ENCODE measurements around the gene CGB1. TPM values are rescaled to one million over a fixed set of nuclear protein-coding genes. Genes with fewer than 3 reads are reported as not detected.
"Not testable (repeated sequence)": the region's sequence is repeated elsewhere in the genome, so short reads cannot be mapped to it uniquely, and the experiment has no call there.

Gene CGB1
- total and polyA plus RNA-seq, 9 of the 15 experiments (the other 6 are each of a cell fraction or from before 2014, with no cell fraction given), result not detected

GRCh38 chr19:49080392-49080791, 43.7 kb upstream of the CGB1 start:
- Histone ChIP-seq H3K4me3 (no peak overlapping the region), H3K27ac (ENCODE audit: extremely low read depth, low read depth, low read length) (no peak overlapping the region), H3K36me3 (ENCODE audit: control insufficient read depth, insufficient read depth, low read length) (no peaks in the 10 kb centered on the region), H2AFZ (ENCODE audit: low read depth, low read length) (no peak overlapping the region), H3K9me1 (ENCODE audit: control insufficient read depth, insufficient read depth, low read length) (no peaks in the 10 kb centered on the region), H3K9me3 (replicated peaks; ENCODE audit: control insufficient read depth, insufficient read depth, low read depth, low read length) (no peaks in the 10 kb centered on the region), H4K20me1 (replicated peaks; ENCODE audit: control insufficient read depth, insufficient read depth, low read length) (no peaks in the 10 kb centered on the region; the same call in 1 of the 2 replicates), H3K4me2 (ENCODE audit: insufficient read depth, low read length) (no peak overlapping the region), H3K27me3 (ENCODE audit: control insufficient read depth in 2 of 2, insufficient read depth in 2 of 2, low read length in 2 of 2) (no peaks in the 10 kb centered on the region), H3K4me1 (replicated peaks in 1 of 2; ENCODE audit: control insufficient read depth in 2 of 2, insufficient read depth in 2 of 2, low read length in 2 of 2) (peaks cover 5 to 19% of the 10 kb centered on the region in 2 experiments; a peak in 4 of 5 replicates), H3K79me2 (ENCODE audit: control insufficient read depth, insufficient read depth, low read length) (peaks cover 6% of the 10 kb centered on the region), H3K9ac (ENCODE audit: insufficient read depth in 1 of 2, low read depth in 2 of 2, low read length in 2 of 2) (no peak overlapping the region)
- no TSS peak for BruUV-seq (replicated peaks)
- WGBS (ENCODE audit: insufficient coverage, low coverage, missing lambda C conversion rate), result 65% methylated on average over 4 of the region's 4 CpGs
- ChIA-PET CTCF (ENCODE audit: low intra/inter-chr PET ratio) (no interaction called here), POLR2A (no interaction called here)
- intact Hi-C loops (cut with micrococcal nuclease) (no loop called here), in situ Hi-C loops (cut with MboI) (no loop called here)
- TF ChIP-seq CEBPB (tag; IDR thresholded peaks at IDR 0.05), result 0 out of 2 replicates have a peak, but pooled peaks have one; percentile 6
- no peak for TF ChIP-seq CREB1 (IDR thresholded peaks at IDR 0.05)
- no peak for TF ChIP-seq CREB1 (CRISPR knock-in tag; IDR thresholded peaks at IDR 0.05)
- DNase-seq (ENCODE audit: extremely low read depth in 1 of 4, low spot score in 3 of 4), result no peak
- no peak for FAIRE-seq
- no peak for ATAC-seq

- H3K9me1 ChIP-seq (ENCODE audit: control insufficient read depth, insufficient read depth, low read length); H3K36me3 ChIP-seq (ENCODE audit: control insufficient read depth, insufficient read depth, low read length); H4K20me1 ChIP-seq (replicated peaks; ENCODE audit: control insufficient read depth, insufficient read depth, low read length); H3K27ac ChIP-seq (ENCODE audit: extremely low read depth, low read depth, low read length); H3K79me2 ChIP-seq (ENCODE audit: control insufficient read depth, insufficient read depth, low read length); BruUV-seq (replicated peaks); CTCF ChIA-PET (ENCODE audit: low intra/inter-chr PET ratio); H3K4me3 ChIP-seq; H3K9ac ChIP-seq (ENCODE audit: insufficient read depth in 1 of 2, low read depth in 2 of 2, low read length in 2 of 2); H3K9me3 ChIP-seq (replicated peaks; ENCODE audit: control insufficient read depth, insufficient read depth, low read depth, low read length); H3K4me2 ChIP-seq (ENCODE audit: insufficient read depth, low read length); in situ Hi-C loops (cut with MboI): not testable (repeated sequence)
- 20% methylated on average over 6 of the region's 9 CpGs for WGBS (ENCODE audit: insufficient coverage, low coverage, missing lambda C conversion rate)
- FAIRE-seq (peak; percentile 81), ATAC-seq (peak; percentile 66), DNase-seq (ENCODE audit: extremely low read depth in 1 of 4, low spot score in 3 of 4) (peak in 1 of 4 experiments; percentile 66)
- POLR2A ChIA-PET, result interaction anchor here (0.7 kb wide), 1 partner anchor 46 kb away, joined by 3 read pairs; no protein-coding TSS in a partner anchor
- peaks cover 0 to 12% of the 10 kb centered on the region in 2 experiments; a peak in 2 of 5 replicates for H3K27me3 ChIP-seq (ENCODE audit: control insufficient read depth in 2 of 2, insufficient read depth in 2 of 2, low read length in 2 of 2)
- peaks cover 9 to 32% of the 10 kb centered on the region in 2 experiments; a peak in 4 of 5 replicates for H3K4me1 ChIP-seq (replicated peaks in 1 of 2; ENCODE audit: control insufficient read depth in 2 of 2, insufficient read depth in 2 of 2, low read length in 2 of 2)
- intact Hi-C loops (cut with micrococcal nuclease), result loop anchor here (2.0 to 5.0 kb wide), 2 partner anchors 76 to 288 kb away; no protein-coding TSS in a partner anchor
- peak overlapping the region; percentile 76 for H2AFZ ChIP-seq (ENCODE audit: low read depth, low read length)
- TF ChIP-seq CTCF (IDR thresholded peaks at IDR 0.05 in 2 of 3, conservative IDR thresholded peaks at IDR 0.05 in 1 of 3; ENCODE audit: insufficient read depth in 2 of 3, low read depth in 1 of 3, low read length in 3 of 3) (peak; percentile 59 to 74 (median 62)), CREM (IDR thresholded peaks at IDR 0.05; ENCODE audit: low read depth) (0 out of 2 replicates have a peak, but pooled peaks have one; percentile 20), ZBTB33 (CRISPR knock-in tag; IDR thresholded peaks at IDR 0.05) (peak; percentile 58; the same call in 1 of the 2 replicates), RAD21 (CRISPR knock-in tag; conservative IDR thresholded peaks at IDR 0.05 in 1 of 2, IDR thresholded peaks at IDR 0.05 in 1 of 2) (peak; percentile 66 to 85), STAG1 (CRISPR knock-in tag; IDR thresholded peaks at IDR 0.05; ENCODE audit: borderline replicate concordance) (peak; percentile 56; the same call in 1 of the 2 replicates), DEAF1 (CRISPR knock-in tag; IDR thresholded peaks at IDR 0.05) (peak; percentile 60; the same call in 1 of the 2 replicates)
Measured at GRCh38 chr19:49074869-49075268, 38.2 kb upstream of the CGB1 start.

Data from K562 (cell line).